Activated naive CD8-positive, alpha-beta T cell (primary cell): ENCODE measurements around the gene NUTM2D.
"Not testable (repeated sequence)": the region's sequence is repeated elsewhere in the genome, so short reads cannot be mapped to it uniquely, and the experiment has no call there.

ENCODE experiments used
- H3K27ac Mint-ChIP-seq: one replicate; pipeline ENCODE4 v1.8.0; 2021; ENCODE audit warnings: mixed read lengths
- H3K27me3 Mint-ChIP-seq: one replicate; pipeline ENCODE4 v1.8.0; 2021; ENCODE audit warnings: mixed read lengths
- H3K36me3 Mint-ChIP-seq: one replicate; pipeline ENCODE4 v1.8.0; 2021; ENCODE audit warnings: mixed read lengths
- H3K4me1 Mint-ChIP-seq: one replicate; pipeline ENCODE4 v1.8.0; 2021; ENCODE audit warnings: low read depth, mixed read lengths
- H3K4me3 Mint-ChIP-seq: one replicate; pipeline ENCODE4 v1.8.0; 2021; ENCODE audit warnings: mild to moderate bottlenecking, mixed read lengths
- H3K9me3 Mint-ChIP-seq: one replicate; pipeline ENCODE4 v1.8.0; 2021; ENCODE audit warnings: low read depth, mixed read lengths

Gene NUTM2D

GRCh38 chr10:87413921-87414320 is 56.4 kb downstream of the NUTM2D start:
- H3K36me3 Mint-ChIP-seq, H3K9me3 Mint-ChIP-seq, H3K4me1 Mint-ChIP-seq, H3K4me3 Mint-ChIP-seq, H3K27ac Mint-ChIP-seq: not testable (repeated sequence)
- H3K27me3 Mint-ChIP-seq: peaks cover 13% of the 10 kb centered on the region
